HG02981 (cell line): ENCODE results near the gene PCDHB7.
"Not testable (repeated sequence)": the region's sequence is repeated elsewhere in the genome, so short reads cannot be mapped to it uniquely, and the experiment has no call there.

Experiments
- ATAC-seq: cut with Tn5 transposase; IDR thresholded peaks from one replicate; pipeline ENCODE4 v1.9.1; 2021; ENCODE audit warnings: mild to moderate bottlenecking, moderate library complexity; ENCODE audit not compliant: unreplicated experiment

PCDHB7 gene

GRCh38 chr5:141172381-141173204 is at the start of gene PCDHB7:
Gene PCDHB7 (plus strand): TSS chr5:141172644. CDS start chr5:141172836, 192 bp downstream.
- ATAC-seq = no peak

GRCh38 chr5:141123396-141124135 is 48.9 kb upstream of the PCDHB7 start:
- ATAC-seq = not testable (repeated sequence)

DNA sequence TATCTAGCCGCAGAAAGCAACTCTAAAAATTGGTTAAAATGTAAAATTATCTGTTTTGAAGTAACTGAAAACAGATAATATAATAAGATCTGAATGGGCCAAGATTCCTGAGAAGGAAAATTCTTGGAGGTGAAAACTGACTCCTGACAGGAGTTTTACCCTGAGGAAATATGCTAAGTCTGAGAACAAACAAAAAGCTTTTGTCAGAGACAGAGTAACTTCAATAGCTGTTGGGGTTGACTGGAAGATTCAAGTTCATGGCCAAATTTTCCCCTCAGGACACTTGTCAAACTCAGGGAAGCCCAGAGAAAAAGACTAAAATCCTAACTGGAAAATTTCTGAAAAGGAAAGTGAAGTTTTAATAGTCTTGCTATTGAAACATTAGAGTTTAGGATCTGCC is 45.1 kb upstream of the PCDHB7 start:
- ATAC-seq = no peak

- ATAC-seq = no peak
Observed at GRCh38 chr5:141135030-141135717, 37.3 kb upstream of the PCDHB7 start, which contains the start of gene PCDHB5. Gene PCDHB5 (plus strand): TSS chr5:141135206. CDS start chr5:141135435, 229 bp downstream.

DNA sequence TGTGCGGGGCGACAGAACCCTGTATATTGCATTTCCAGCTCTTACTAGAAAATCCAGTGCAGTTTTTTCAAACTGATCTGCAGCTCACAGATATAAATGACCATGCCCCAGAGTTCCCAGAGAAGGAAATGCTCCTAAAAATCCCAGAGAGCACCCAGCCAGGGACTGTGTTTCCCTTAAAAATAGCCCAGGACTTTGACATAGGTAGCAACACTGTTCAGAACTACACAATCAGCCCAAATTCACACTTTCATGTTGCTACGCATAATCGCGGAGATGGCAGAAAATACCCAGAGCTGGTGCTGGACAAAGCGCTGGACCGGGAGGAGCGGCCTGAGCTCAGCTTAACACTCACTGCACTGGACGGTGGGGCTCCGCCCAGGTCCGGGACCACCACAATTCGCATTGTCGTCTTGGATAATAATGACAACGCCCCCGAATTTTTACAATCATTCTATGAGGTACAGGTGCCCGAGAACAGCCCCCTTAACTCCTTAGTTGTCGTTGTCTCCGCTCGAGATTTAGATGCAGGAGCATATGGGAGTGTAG is 36.7 kb upstream of the PCDHB7 start:
- no peak for ATAC-seq

DNA sequence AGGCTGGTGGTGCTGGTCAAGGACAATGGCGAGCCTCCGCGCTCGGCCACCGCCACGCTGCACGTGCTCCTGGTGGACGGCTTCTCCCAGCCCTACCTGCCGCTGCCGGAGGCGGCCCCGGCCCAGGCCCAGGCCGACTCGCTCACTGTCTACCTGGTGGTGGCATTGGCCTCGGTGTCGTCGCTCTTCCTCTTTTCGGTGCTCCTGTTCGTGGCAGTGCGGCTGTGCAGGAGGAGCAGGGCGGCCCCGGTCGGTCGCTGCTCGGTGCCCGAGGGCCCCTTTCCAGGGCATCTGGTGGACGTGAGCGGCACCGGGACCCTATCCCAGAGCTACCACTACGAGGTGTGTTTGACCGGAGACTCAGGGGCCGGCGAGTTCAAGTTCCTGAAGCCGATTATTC is 35.1 kb upstream of the PCDHB7 start:
- ATAC-seq = not testable (repeated sequence)

GRCh38 chr5:141149812-141150211 is 22.6 kb upstream of the PCDHB7 start, which contains the start of gene PCDHB6:
Gene PCDHB6 (plus strand): TSS chr5:141150057. CDS start chr5:141150258, 201 bp downstream.
- no peak for ATAC-seq

DNA sequence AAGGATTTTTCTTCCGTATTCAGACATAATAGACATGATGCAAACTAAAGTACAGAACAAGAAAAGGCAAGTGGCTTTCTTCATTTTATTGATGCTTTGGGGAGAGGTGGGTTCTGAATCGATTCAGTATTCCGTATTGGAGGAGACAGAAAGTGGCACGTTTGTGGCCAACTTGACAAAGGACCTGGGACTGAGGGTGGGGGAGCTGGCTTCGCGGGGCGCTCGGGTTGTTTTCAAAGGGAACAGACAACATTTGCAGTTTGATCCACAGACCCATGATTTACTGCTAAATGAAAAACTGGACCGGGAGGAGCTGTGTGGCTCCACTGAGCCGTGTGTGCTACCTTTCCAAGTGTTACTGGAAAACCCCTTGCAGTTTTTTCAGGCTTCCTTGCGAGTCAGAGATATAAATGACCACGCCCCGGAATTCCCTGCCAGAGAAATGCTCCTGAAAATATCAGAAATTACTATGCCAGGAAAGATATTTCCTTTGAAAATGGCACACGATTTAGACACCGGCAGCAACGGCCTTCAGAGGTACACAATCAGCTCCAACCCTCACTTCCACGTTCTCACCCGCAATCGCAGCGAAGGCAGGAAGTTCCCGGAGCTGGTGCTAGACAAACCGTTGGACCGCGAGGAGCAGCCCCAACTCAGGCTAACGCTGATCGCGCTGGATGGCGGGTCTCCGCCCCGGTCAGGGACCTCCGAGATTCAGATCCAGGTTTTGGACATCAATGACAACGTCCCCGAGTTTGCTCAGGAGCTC is 22.0 kb upstream of the PCDHB7 start:
- ATAC-seq = no peak

GRCh38 chr5:141150993-141151325 is 21.5 kb upstream of the PCDHB7 start:
- no peak for ATAC-seq

- ATAC-seq = not testable (repeated sequence)
Observed at GRCh38 chr5:141151632-141152031, 20.8 kb upstream of the PCDHB7 start.

DNA sequence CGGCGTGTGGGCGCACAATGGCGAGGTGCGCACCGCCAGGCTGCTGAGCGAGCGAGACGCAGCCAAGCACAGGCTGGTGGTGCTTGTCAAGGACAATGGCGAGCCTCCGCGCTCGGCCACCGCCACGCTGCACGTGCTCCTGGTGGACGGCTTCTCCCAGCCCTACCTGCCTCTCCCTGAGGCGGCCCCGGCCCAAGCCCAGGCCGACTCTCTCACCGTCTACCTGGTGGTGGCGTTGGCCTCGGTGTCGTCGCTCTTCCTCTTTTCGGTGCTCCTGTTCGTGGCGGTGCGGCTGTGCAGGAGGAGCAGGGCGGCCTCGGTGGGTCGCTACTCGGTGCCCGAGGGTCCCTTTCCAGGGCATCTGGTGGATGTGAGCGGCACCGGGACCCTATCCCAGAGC is 20.3 kb upstream of the PCDHB7 start:
- not testable (repeated sequence) for ATAC-seq

DNA sequence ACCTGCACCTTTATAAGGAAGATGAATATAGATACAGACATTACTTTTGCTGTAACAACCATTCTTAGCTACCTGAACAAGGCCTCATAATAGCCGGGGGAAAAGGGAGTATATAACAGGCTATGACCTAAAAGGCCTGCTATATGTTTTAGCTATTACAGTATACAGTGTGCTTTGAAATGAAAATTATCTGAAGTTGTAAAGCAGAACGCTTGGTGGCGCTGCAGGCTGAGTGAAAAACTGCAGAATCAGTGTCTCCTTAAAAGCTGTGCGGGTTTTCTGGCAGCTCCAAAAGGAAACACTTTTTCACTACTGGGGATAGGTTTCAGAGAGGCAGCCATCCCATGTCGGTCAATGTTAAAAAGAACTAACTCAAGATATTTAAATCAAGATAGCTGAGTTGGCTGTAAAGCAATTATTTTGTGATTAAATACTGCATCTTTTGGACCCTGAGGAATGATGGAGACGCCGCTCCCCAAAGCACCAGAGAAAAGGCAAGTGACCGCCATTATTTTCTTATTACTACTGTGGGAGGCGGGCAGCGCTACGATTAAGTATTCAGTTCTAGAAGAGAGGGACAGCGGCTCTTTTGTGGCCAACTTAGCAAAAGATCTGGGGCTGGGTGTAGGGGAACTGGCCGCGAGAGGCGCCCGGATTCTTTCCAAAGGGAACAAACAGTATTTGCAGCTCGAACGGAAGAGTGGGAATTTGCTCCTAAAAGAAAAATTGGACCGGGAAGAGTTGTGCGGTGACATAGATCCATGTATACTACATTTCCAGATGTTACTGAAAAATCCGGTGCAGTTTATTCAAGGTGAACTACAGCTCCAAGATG is 16.7 kb upstream of the PCDHB7 start:
- no peak for ATAC-seq

GRCh38 chr5:141157356-141157755 is 15.1 kb upstream of the PCDHB7 start:
- not testable (repeated sequence) for ATAC-seq

GRCh38 chr5:141157901-141158300 is 14.5 kb upstream of the PCDHB7 start:
- not testable (repeated sequence) for ATAC-seq

GRCh38 chr5:141174291-141175104 is 2.1 kb downstream of the PCDHB7 start:
- ATAC-seq = not testable (repeated sequence)

DNA sequence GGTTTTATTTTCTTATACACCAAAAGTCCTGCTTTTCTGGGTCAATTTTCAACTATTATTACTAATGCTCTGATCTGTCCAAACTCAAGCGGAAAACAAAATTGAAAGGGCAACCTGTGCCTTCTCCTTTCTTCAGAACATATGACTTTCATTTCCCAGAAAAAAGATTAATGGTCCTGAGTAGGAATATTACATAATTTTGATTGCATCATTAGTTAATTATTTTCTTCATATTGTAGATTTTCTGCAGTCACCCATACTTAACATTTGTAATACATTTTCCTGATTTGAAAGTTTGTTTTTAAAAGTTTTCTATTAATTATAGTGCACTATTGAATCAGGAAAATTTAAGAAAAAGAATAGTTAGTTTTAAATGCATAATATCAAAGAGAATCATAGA is 3.5 kb downstream of the PCDHB7 start:
- ATAC-seq = no peak

DNA sequence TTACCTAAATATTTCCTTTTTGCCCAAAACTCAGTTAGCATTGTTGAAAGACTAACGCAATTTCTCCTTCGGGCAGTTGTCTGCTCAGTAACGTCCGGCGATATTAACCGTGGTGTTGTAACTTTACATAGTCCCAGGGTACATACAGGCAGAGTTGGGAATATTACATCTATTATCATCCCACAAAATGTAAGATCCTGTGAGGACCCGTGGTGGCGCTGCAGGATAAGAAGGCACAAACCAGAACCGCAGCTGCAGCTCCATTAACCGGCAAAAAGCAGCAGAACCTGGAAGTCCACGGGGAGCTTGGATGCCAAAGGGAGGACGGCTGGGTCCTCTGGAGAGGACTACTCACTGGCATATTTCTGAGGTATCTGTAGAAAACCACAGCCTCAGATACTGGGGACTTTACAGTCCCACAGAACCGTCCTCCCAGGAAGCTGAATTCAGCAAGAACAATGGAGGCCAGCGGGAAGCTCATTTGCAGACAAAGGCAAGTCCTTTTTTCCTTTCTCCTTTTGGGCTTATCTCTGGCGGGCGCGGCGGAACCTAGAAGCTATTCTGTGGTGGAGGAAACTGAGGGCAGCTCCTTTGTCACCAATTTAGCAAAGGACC is 5.2 kb downstream of the PCDHB7 start, which contains the start of gene PCDHB8:
Gene PCDHB8 (plus strand): TSS at position 214 of the 615 bp plus-strand sequence. CDS start 245 bp downstream, at position 459.
- ATAC-seq = not testable (repeated sequence)

DNA sequence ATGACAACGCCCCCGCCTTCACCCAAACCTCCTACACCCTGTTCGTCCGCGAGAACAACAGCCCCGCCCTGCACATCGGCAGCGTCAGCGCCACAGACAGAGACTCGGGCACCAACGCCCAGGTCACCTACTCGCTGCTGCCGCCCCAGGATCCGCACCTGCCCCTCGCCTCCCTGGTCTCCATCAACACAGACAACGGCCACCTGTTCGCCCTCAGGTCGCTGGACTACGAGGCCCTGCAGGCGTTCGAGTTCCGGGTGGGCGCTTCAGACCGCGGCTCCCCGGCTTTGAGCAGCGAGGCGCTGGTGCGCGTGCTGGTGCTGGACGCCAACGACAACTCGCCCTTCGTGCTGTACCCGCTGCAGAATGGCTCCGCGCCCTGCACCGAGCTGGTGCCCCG is 6.9 kb downstream of the PCDHB7 start:
- ATAC-seq = not testable (repeated sequence)
